ENCODE measurements around the gene SEC61B.
A peak's percentile ranks its signal among the peaks of the same experiment; 100 is the strongest.

SEC61B gene

DNA sequence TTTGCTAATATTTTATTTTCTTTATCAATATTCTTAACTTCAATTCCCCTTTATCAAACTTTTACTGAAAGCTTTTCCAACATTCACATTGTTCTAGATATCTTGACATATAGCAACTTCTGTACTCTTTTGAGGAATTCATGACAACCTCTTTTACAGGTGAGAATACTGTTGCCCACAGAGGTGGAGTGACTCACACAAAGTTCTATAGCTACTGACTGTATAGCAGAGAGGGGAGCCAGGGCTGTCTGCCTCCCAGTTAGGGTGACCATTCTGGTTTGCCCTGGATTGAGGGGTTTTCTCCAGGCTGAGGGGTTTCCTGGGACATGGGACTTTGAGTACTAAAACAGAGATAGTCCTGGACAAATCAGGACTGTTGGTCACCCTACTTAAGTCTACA lies 16.2 kb downstream of the SEC61B start:
- no peak for DNase-seq

DNA sequence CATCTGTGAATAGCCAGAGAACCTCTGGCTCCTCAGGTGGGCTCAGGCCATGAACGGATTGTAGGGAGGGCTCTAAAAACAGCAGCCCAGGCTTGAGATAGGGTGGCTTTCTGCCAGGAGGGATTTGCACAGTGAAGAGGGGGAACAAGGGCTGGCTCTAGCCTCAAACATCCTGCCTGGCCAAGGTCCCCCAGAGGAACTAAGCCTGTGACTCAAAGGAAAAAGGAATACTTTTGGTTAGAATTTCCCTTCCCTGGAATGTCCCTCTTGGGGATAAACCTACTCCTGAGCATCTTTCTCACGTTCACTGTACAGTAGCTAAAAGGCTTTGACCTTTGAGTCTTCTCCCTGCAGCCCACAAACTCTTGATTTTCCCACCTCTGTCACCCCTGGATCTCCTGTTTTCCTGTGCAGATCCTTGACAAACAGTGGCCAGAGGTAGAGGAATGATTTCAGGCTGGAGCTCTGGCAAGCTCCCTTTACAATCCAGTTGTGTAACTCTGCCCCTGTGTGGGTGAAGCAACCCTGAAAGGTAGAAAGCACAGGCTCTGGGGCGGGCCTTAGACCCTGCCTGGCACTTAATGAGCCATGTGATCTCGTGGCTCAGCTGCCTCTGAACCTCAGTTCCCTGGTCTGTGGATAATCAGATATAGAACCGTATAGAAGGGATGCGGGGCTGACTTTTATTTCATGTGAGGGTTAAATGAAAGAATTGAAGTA lies 17.4 kb downstream of the SEC61B start:
- DNase-seq: no peak

DNA sequence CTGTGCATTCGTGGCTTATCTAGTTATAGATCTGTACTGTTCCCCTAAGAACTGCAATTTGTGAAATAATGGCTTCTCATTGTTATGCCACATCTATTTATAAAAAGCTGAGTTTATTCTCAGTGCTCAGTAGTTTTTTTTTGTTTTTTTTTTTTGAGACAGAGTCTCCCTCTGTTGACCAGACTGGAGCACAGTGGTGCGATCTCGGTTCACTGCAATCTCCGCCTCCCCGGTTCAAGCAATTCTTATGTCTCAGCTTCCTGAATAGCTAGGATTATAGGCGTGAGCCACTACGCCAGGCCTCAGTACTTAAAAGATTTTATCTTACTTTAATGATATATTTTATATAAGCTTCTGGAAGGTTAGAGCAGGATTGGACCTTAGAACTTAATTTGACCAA lies 19.0 kb downstream of the SEC61B start:
- DNase-seq: no peak

DNA sequence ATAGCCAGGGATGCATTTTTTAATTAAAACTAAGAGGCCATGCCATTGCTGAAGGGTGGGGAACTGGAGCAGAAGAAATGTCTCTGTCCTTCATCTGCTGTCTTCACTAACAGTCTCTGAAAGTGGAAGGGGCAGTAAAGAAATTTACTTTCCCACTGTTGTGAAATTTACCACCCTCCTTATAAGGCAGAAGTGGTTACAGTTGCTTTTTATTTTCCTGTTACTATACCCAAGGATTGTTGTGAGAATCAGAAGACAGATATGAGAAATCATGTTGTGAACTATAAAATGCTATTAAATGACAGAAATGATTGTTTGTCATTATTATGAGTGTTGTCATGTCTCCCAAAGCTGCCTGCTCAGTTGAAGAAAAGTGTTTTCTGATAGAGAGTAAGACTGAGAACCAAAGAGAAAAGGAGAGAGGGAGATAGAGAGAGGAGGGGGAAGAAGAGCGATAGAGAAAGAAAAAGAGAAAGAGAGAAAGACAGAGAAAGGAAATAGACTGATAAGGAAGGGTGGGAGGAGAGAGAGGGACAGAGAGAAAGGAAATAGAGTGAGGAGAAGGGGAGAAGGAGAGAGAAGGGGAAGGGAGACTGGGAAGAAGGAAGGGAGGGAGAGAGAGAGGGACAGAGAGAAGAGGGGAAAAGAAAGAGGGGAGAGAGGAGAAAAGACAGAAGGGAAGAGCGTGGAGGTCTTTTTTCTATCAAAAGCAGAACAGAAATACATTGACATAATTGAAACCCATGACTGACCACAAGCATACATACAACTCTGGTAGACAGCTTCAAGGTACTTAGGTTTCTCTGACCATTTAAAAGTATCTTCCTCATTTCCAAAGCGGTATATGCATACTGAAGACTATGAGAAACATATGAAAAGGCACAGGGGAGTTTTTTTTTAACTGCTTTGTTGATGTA lies 22.5 kb downstream of the SEC61B start:
- no peak for DNase-seq

DNA sequence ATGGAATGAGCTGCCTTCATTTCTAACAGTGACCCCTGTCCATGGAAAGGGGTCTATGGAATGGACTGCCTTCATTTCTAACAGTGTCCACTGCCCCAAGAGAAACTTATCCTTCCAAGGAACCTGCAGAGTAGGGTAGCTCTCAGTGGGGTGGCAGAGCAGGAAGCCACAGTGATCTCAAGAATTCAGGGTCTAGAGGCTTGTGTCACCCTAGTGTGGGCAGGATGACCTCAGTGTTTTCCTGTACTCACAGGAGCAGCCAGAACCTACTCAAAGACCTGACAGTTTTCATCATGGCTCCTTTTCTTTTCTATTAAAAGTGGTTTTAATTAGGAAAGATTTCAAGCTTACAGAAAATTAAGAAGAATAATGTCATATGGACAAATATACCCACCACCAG lies 27.5 kb downstream of the SEC61B start:
- peak; percentile 69 for DNase-seq

DNA sequence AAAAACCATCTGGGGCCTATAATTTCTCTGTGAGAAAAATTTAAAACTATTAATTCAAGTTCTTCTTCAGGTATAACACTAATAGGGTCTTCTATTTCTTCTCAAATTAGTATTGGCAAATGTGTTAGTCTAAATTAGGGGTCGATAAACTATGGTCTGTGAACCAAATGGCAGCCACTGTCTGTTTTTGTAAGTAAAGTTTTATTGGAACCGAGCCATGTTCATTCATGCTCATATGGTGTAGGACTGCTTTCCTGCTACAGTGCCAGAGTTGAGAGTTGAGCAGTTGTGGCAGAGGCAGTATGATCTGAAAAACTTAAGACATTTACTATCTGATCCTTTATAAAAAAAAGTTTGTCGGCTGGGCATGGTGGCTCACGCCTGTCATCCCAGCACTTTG lies 29.1 kb downstream of the SEC61B start:
- DNase-seq: no peak

DNA sequence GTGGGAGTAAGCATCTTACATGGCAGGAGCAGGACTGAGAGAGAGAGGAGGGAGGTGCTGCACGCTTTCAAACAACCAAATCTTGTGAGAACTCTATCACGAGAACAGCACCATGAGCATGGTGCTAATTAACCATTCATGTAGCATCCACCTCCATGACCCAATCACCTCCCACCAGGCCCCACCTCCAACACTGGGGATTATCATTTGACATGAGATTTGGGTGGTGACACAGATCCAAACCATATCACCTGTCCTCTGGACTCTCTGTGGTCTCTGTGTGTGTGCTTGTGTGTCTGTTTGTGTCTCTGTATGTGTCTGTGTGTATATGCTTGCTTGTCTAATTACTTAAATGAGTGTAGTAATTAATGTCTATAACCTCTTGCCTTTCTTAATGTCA lies 31.1 kb downstream of the SEC61B start:
- peak; percentile 70 for DNase-seq

DNA sequence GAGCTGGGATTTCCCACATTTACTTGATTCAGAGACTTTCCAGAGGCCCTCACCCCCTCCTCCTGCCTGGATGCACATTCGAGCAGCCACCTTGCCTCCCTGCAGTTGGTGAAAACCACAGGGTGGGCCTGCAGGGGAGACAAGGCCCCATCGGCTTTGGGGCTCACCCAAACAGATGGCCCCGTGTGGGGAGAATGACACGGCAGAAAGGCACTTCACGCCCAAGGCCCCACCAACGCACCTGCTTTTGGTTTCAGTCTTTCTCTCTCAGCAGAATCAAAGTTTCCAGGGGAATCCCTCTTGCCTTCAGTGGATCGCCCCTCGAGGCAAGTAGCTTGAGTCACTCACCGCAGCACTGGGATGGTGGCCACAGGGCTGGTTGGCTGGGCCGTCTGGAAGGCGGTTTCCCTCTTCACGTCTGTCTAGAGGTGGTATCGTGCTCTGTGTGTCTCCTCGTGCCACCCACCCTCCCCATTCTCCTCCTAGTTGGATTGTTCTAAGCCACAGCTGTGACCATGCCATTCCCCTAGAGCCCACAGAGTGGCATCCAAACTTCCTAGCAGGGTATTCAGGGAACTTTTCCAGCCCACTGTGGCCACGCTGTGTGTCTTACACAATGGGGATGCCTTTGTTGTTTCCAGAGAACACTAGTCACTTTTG lies 31.8 kb downstream of the SEC61B start:
- DNase-seq: peak; percentile 93

DNA sequence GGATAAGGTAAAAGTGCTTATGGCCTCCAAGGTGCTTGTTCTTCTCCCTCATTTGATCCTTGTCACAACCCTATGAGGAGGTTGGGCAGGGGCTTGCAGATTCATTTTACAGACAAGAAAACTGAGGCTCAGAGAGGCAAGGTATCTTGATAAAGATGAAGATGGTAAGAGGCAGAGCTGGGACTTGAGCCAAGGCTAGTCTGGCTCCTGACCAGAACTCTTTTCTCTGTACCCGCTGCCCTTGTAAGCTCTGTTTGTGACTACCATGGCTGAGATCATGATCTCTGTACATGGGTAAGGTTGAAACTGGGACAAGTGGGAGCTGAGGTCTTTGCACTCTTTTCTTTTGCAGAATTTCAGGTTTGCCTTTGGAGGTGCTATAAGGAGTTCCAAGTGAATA lies 33.6 kb downstream of the SEC61B start:
- no peak for DNase-seq

- no peak for DNase-seq
Measured at GRCh38 chr9:99257723-99258389, 35.8 kb downstream of the SEC61B start.

- DNase-seq: peak; percentile 43
Measured at GRCh38 chr9:99259231-99259918, 37.3 kb downstream of the SEC61B start.

GRCh38 chr9:99261923-99262322 lies 39.8 kb downstream of the SEC61B start:
- no peak for DNase-seq

DNA sequence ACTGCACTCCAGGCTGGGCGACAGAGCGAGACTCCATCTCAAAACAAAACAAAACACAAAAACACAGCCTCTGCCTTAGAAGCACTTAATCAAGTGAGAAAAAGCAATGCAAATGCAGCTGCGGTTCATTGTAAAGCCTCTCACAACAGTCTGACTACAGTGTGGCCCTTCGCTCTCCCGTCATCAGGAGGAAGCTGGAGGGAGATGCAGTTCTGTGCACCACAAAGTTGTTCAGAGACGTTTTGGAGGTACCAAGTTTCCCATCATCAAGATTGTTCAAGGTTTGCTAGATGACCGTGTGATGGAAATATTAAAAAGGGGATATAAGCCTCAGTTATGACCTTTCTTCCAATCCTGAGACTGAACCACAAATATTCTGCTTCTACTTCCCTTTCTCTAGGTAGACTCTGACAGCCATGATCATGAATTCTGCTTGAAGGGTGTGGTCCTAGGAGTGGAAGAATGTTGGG lies 40.9 kb downstream of the SEC61B start:
- no peak for DNase-seq

DNA sequence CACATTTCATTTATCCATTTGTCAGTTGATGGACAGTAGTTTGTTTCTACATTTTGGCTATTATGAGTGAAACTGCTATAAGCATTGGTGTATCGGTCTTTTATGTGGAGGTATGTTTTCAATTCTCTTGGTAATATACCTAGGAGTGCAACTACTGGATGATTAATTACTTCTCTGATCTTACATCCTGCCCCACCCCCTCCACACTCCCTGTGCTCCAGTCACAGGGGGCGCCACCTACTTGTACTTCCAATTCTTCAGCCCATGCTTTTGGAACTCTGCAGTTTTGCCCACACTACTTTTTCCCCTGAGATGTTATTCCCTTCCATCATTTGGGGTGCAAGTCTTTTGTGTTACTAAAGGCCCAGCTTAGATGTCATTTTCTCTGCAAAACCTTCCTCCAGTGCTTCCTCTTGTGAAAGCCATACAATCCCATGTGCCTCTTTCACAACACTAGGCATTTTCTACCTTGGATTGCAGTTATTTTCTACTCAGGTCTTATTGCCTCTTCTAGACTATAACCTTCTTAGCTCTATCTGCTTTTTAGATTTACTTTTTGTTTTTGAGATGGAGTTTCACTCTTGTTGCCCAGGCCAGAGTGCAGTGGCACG lies 42.1 kb downstream of the SEC61B start:
- no peak for DNase-seq

GRCh38 chr9:99265691-99266090 lies 43.6 kb downstream of the SEC61B start:
- DNase-seq: no peak

- peak; percentile 74 for DNase-seq
Measured at GRCh38 chr9:99266255-99267023, 44.4 kb downstream of the SEC61B start.

GRCh38 chr9:99269416-99269815 lies 47.3 kb downstream of the SEC61B start:
- no peak for DNase-seq

DNA sequence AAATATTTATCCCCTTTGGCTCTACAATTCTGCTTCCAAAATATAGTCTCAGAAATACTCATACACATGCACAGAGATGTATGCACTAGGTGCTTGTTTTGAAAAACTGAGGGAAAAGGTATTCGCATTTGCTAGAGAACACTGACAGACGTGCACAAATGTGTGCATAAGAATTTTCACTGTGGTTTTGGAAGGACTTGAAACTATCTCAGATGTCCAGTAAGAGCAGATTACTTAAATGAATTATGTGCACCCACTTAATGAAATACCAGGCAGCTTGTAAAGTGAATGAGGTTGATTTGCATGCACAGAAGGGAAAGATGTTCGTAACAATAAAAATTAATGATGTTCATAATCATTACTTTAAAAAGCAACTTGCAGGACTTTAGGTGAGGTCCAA lies 48.4 kb downstream of the SEC61B start:
- DNase-seq: no peak

DNA sequence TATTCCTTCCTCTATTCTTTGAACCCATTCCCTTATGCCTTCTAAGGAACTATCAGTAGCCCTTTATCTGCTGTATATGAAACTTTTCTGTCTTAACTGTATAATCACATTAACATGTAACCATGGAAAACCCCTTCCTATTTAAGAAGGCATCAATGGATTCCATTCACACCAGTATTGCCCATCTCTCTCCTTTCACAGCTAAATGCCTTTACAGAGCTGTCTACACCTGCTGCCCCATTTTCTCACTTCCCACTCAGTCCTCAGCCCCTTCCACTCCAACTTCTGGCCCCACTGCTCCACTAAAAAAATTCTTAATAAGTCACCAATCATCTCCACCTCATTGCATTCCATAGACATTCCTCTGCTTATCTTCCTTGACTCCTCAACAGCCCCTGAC lies 50.8 kb downstream of the SEC61B start:
- no peak for DNase-seq

GRCh38 chr9:99274016-99274415 lies 51.9 kb downstream of the SEC61B start:
- no peak for DNase-seq

GRCh38 chr9:99274495-99274894 lies 52.4 kb downstream of the SEC61B start:
- DNase-seq: no peak
